GM10248 (cell line): ENCODE data around the gene CCDC85C.

Experiments used
- CTCF ChIA-PET: fragments of 300-600 bp; sonication (Branson Sonifier 250); formaldehyde crosslinking; extraction: SDS; loops from one replicate; lab custom pipeline; 2021; ENCODE audit warnings: antibody characterized with exemption; lab: Yijun Ruan, JAX
- POLR2A ChIA-PET: fragments of 350-650 bp; sonication (Branson Sonifier 250); formaldehyde crosslinking; extraction: SDS; loops from one replicate; lab custom pipeline; 2020; ENCODE audit warnings: antibody characterized with exemption; lab: Yijun Ruan, JAX
- DNase-seq: peaks from one replicate; pipeline ENCODE4 v3.0.0; 2012; ENCODE audit errors: extremely low spot score
- CTCF ChIP-seq: IDR thresholded peaks from 2 replicates; pipeline ENCODE4 v1.5.1; 2012; ENCODE audit warnings: mild to moderate bottlenecking, low read depth; ENCODE audit errors: extremely low read depth, missing control alignments, control extremely low read depth

CCDC85C gene

DNA sequence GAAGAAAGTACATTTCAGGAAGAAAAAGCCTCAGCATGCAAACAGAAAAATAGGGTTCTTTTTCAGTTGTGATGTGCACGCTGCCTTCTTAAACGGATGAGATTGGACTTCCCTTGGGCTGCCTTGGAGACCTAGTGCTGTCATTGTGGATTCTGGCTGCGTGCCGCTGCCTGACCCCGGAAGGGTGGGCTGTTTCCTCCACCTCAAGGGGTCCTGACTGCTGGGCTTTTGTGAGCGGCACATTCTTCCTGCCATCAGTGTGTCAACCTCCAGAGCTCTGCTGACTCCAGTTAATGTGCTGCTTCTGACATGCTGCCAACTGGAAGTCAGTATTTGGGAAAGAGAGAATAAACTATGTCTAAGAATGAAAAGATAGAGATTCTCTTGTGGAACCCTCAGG lies 97.7 kb downstream of the CCDC85C start:
- no peak for DNase-seq
- TF ChIP-seq CTCF = no peak
- POLR2A ChIA-PET = no interaction called here
- CTCF ChIA-PET = no interaction called here

DNA sequence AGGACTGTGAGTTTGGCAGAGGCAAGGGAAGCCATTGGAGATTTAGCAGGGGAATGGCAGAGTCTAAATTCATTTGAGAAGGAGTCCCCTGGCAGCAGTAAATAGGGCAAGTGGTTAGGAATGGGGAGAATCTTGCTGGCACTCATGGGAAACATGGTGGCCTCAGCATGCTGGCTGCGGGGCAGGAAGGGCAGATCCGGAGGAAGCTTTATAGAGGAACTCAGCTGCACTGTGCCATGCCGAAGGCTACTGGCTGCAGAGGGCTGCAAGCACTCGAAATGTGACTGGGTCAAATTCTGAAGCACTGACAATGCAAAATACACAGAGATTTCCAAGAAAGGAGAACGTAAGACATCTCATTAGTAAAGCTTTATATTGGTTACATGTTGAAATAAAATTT lies 98.9 kb downstream of the CCDC85C start:
- CTCF ChIA-PET = interaction anchor here (0.8 kb wide), 1 partner anchor 11 kb away, joined by 4 read pairs; no protein-coding TSS in a partner anchor
- TF ChIP-seq CTCF = no peak
- POLR2A ChIA-PET = no interaction called here
- DNase-seq = no peak

- no peak for DNase-seq
- no peak for TF ChIP-seq CTCF
- ChIA-PET CTCF (no interaction called here), POLR2A (interaction anchor here (0.6 kb wide), 1 partner anchor 13 kb away, joined by 5 read pairs; no protein-coding TSS in a partner anchor)
Observed at GRCh38 chr14:99503848-99504453, 100.1 kb downstream of the CCDC85C start.

DNA sequence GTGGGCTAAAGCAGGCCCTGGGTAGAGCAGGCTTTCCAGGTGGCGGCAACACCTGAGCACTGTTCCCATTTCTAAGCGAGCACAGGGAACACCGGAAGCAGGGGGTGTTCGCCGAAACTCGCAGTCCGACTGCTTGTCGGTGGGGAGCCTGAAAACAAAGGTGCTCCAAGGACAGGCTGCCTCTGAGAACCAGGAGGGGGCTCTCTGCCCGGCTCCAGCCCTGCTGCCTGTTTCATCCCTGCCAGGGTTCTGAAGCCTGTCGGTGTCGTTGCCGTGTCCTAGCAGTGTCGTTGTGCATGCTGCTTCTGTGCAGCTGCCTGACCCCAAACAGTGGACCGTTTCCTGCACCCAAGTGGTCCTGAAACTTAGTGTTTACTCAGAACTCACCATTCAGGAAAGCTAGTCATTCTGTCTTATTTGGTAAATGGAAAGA lies 101.0 kb downstream of the CCDC85C start:
- TF ChIP-seq CTCF = no peak
- no peak for DNase-seq
- POLR2A ChIA-PET = no interaction called here
- CTCF ChIA-PET = no interaction called here

- POLR2A ChIA-PET = no interaction called here
- CTCF ChIA-PET = no interaction called here
- no peak for TF ChIP-seq CTCF
- no peak for DNase-seq
Observed at GRCh38 chr14:99497894-99498293, 106.1 kb downstream of the CCDC85C start.

- ChIA-PET CTCF (no interaction called here), POLR2A (no interaction called here)
- TF ChIP-seq CTCF = no peak
- no peak for DNase-seq
Observed at GRCh38 chr14:99497341-99497740, 106.7 kb downstream of the CCDC85C start.

- DNase-seq = no peak
- CTCF ChIA-PET = no interaction called here
- POLR2A ChIA-PET = interaction anchor here (0.9 kb wide), 1 partner anchor 11 kb away, joined by 3 read pairs; no protein-coding TSS in a partner anchor
- no peak for TF ChIP-seq CTCF
Observed at GRCh38 chr14:99484106-99484505, 119.9 kb downstream of the CCDC85C start.
